Pancreas (tissue), 10 donors: ENCODE measurements around the gene ZNF367. TPM values are rescaled to one million over a fixed set of nuclear protein-coding genes. Genes with fewer than 3 reads are reported as not detected.

ENCODE experiments used
- ATAC-seq, 4 donors: fragments of 200-7000 bp; cut with Tn5 transposase; one replicate each; pipeline versions ENCODE4 v1.8.0 to v1.9.1; 2020; ENCODE audit warnings: mild to moderate bottlenecking in 4 of 4, moderate library complexity in 4 of 4
- DNase-seq, 6 donors: peaks; one replicate each; pipeline ENCODE4 v3.0.0-alpha.2; 2020
- FAIRE-seq: peaks from 2 replicates; lab custom pipeline; 2012; peaks lifted over from hg19 to GRCh38; lab: Jason Lieb, UNC
- H3K27ac ChIP-seq, 4 donors: fragments of 200-600 bp; sonication (generic); 1 replicate in 3 of 4; 2 replicates in 1 of 4; pipeline versions ENCODE4 v1.5.0 to v1.8.0; 2020
- H3K27me3 ChIP-seq, 4 donors: fragments of 200-600 bp; one replicate each; pipeline ENCODE4 v1.8.0; 2021
- H3K36me3 ChIP-seq, 3 donors: fragments of 200-600 bp; sonication (generic) in 1 of 3; one replicate each; pipeline versions ENCODE4 v1.5.0 to v1.8.0; 2020 to 2021
- H3K4me1 ChIP-seq, 3 donors: fragments of 200-600 bp; one replicate each; pipeline ENCODE4 v1.8.0; 2021
- H3K4me3 ChIP-seq, 4 donors: fragments of 200-600 bp; sonication (generic) in 2 of 4; one replicate each; pipeline versions ENCODE4 v1.5.0 to v1.8.0; 2020 to 2021
- H3K9me3 ChIP-seq, 4 donors: fragments of 200-600 bp; one replicate each; pipeline ENCODE4 v1.8.0; 2021
- WGBS, 2 donors: extraction: QIAGEN DNeasy Blood & Tissue Kit; methylation state at CpG; one replicate each; pipeline ENCODE4 v1.1.7; 2013; 5-methylcytosine and 5-hydroxymethylcytosine counted together
- intact Hi-C, 3 donors: fragments of 100-400 bp; cut with DNase I; formaldehyde crosslinking; loops; one replicate each; pipeline versions ENCODE4 v1.11.1 to v1.14.2; 2022
- polyA plus RNA-seq, 2 donors: library from polyadenylated mRNA; stranded (reverse); fragments of 200-250 nt; gene quantifications; one replicate each; pipeline ENCODE4 v1.2.3, GENCODE V29; 2013
- total RNA-seq, 6 donors: library from RNA; stranded (reverse); fragmentation: NEBNext Ultra II Directional in 4 of 6; extraction: Animal tissue kit (Norgen Biotek cat#: 25700) in 4 of 6; gene quantifications; one replicate each; pipeline versions ENCODE4 v1.2.1 to v1.2.4, GENCODE V29; 2021 to 2023
- TF ChIP-seq, protein P1 (sequence below), 4 donors: fragments of 200-600 bp; sonication (generic) in 3 of 4; IDR thresholded peaks; one replicate each; pipeline versions ENCODE4 v1.5.0 to v1.8.0; 2021; ENCODE audit warnings: antibody characterized with exemption in 4 of 4
- donor health status: healthy with polysubstance abuse.
- donor health status: DM: no; HTN: no; CAD: no; lungs with moderate emphysema.
- donor health status: DM: no; HTN: no; CAD: no.
- donor health status: control.
- donor health status: control.
- donor health status: Bipolar disorder and iron deficiency.
- donor health status: DM: yes; HTN: yes; CAD: no.
- donor health status: DM: no; HTN: no; CAD: no.
- donor health status: DM: no; HTN: no; CAD: no.
- donor health status: DM: yes; HTN: yes; CAD: no.

ZNF367 gene
- total and polyA plus RNA-seq, 8 donors, result 0.23 to 1.2 (median 0.65) TPM

- intact Hi-C loops, result no loop called here
- Histone ChIP-seq H3K27me3 (no peaks in the 10 kb centered on the region), H3K36me3 (no peaks in the 10 kb centered on the region), H3K9me3 (no peaks in the 10 kb centered on the region), H3K4me1 (no peaks in the 10 kb centered on the region), H3K27ac (no peak overlapping the region), H3K4me3 (no peak overlapping the region)
- ATAC-seq (no peak), DNase-seq (no peak), FAIRE-seq (no peak)
- TF ChIP-seq, protein P1, sequence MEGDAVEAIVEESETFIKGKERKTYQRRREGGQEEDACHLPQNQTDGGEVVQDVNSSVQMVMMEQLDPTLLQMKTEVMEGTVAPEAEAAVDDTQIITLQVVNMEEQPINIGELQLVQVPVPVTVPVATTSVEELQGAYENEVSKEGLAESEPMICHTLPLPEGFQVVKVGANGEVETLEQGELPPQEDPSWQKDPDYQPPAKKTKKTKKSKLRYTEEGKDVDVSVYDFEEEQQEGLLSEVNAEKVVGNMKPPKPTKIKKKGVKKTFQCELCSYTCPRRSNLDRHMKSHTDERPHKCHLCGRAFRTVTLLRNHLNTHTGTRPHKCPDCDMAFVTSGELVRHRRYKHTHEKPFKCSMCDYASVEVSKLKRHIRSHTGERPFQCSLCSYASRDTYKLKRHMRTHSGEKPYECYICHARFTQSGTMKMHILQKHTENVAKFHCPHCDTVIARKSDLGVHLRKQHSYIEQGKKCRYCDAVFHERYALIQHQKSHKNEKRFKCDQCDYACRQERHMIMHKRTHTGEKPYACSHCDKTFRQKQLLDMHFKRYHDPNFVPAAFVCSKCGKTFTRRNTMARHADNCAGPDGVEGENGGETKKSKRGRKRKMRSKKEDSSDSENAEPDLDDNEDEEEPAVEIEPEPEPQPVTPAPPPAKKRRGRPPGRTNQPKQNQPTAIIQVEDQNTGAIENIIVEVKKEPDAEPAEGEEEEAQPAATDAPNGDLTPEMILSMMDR (IDR thresholded peaks at IDR 0.05), result no peak
Observed at GRCh38 chr9:96460882-96461281, 42.7 kb upstream of the ZNF367 start.

GRCh38 chr9:96460470-96460869, 42.3 kb upstream of the ZNF367 start:
- ATAC-seq, result no peak
- TF ChIP-seq, protein P1 (IDR thresholded peaks at IDR 0.05), result no peak
- intact Hi-C loops, result no loop called here
- no peak overlapping the region for H3K4me3 ChIP-seq
- H3K27ac ChIP-seq, result no peak overlapping the region
- H3K4me1 ChIP-seq, result no peaks in the 10 kb centered on the region
- no peaks in the 10 kb centered on the region for H3K9me3 ChIP-seq
- H3K27me3 ChIP-seq, result no peaks in the 10 kb centered on the region
- DNase-seq, result no peak
- FAIRE-seq, result no peak
- WGBS, 2 donors, result 85 to 88% methylated on average over 5 of the region's 5 CpGs
- H3K36me3 ChIP-seq, result no peaks in the 10 kb centered on the region

DNA sequence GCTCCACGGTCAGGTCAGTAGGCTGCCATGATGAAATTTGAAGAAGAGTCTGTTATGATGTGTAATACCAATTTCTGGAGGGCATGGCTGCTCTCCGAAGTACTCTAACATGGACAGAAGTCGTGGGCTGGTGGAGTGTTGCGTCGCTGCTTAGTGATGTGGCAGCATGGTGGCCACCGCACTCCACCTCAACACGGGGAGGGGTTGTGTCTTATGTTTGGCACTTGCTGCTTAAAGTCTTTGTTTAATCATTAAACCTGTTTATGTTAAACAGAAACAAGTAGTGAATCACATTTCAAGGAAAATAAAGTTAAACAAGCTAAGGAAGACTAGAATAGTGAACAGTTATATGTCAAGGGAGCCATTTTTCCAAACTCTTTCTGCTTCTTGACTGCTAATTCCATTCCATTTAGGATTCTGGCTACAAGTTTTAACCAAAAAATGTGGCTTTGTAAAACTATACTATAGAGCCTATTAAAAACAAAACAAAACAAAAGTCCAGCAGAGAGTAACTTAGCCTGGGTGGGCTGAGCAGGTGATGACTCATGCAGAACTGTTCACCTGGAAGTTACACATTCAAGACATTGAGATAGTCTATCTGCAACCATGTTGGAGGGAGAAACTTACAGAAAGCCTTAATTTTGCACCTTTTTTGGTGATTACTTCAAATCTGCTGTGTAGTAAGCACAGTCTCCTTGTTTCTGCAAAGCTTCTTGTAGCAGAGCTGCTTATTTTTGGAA, 41.3 kb upstream of the ZNF367 start:
- H3K36me3 ChIP-seq, result no peaks in the 10 kb centered on the region
- H3K27me3 ChIP-seq, result no peaks in the 10 kb centered on the region
- TF ChIP-seq, protein P1 (IDR thresholded peaks at IDR 0.05), result no peak
- H3K9me3 ChIP-seq, result no peaks in the 10 kb centered on the region
- DNase-seq (no peak), FAIRE-seq (no peak), ATAC-seq (no peak)
- no peak overlapping the region for H3K4me3 ChIP-seq
- no peak overlapping the region for H3K27ac ChIP-seq
- intact Hi-C loops, result no loop called here
- WGBS, 2 donors, result 95 to 96% methylated on average over 7 of the region's 7 CpGs
- no peaks in the 10 kb centered on the region for H3K4me1 ChIP-seq

GRCh38 chr9:96458226-96458625, 40.1 kb upstream of the ZNF367 start:
- no peak overlapping the region for H3K4me3 ChIP-seq
- H3K36me3 ChIP-seq, result no peaks in the 10 kb centered on the region
- intact Hi-C loops, result no loop called here
- no peaks in the 10 kb centered on the region for H3K9me3 ChIP-seq
- DNase-seq (no peak), ATAC-seq (no peak), FAIRE-seq (no peak)
- 92 to 95% methylated on average over 8 of the region's 8 CpGs for WGBS, 2 donors
- H3K27me3 ChIP-seq, result no peaks in the 10 kb centered on the region
- no peak overlapping the region for H3K27ac ChIP-seq
- H3K4me1 ChIP-seq, result no peaks in the 10 kb centered on the region
- TF ChIP-seq, protein P1 (IDR thresholded peaks at IDR 0.05), result no peak

DNA sequence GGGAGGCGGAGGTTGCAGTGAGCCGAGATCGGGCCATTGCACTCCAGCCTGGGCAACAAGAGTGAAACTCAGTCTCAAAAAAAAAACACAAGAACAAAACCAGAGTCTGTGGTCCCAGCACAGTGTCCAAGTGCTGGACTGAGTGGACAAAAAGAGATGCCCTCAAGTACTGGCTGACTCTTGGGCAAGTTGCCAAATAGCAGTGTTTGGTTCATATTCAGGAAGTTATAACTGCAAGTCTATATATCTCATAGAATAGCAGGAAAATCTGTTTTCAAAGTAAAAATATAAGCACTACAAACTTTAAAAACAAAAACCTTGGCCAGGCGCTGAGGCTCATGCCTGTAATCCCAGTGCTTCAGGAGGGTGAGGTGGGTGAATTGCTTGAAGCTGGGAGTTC, 39.1 kb upstream of the ZNF367 start:
- Histone ChIP-seq H3K36me3 (no peaks in the 10 kb centered on the region), H3K27me3 (no peaks in the 10 kb centered on the region), H3K4me1 (no peaks in the 10 kb centered on the region), H3K27ac (no peak overlapping the region), H3K9me3 (no peaks in the 10 kb centered on the region), H3K4me3 (no peak overlapping the region)
- DNase-seq (no peak), FAIRE-seq (no peak), ATAC-seq (no peak)
- TF ChIP-seq, protein P1 (IDR thresholded peaks at IDR 0.05), result no peak
- WGBS, 2 donors, result 94 to 95% methylated on average over 4 of the region's 4 CpGs
- intact Hi-C loops, result no loop called here
